ENCODE measurements around the gene NLGN1. TPM values are rescaled to one million over a fixed set of nuclear protein-coding genes. Genes with fewer than 3 reads are reported as not detected.

NLGN1 gene
- total and polyA plus RNA-seq, 2 of the 13 experiments (the other 11 are each of a cell fraction or from before 2014, with no cell fraction given): not detected

DNA sequence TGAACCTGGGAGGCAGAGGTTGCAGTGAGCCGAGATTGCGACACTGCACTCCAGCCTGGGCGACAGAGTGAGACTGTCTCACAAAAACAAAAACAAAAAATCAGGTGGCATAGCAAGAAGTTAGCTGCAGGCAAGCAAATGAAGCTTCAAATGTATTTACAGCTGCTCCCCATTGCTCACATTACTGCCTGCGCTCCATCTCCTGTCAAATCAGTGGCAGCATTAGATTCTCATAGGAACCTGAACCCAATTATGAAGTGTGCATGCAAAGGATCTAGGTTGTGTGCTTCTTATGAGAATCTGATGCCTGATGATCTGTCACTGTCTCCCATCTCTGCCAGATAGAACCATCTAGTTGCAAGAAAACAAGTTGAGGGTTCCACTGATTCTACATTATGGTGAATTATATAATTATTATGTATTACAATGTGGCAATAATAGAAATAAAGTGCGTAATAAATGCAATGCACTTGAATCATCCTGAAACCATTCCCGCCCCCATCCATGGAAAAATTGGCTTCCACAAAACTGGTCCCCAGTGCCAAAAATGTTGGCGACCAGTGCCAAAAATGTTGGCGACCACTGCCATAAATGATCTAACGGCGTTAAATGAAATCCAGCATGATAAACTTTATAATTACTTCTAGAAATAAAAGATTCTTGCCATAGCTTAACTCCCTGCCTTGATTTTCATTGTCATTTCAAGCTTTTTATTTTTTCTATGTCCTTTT is 844.9 kb downstream of the NLGN1 start:
- CTCF ChIA-PET (ENCODE audit: low intra/inter-chr PET ratio, low total read pairs): no interaction called here
- 48% methylated on average over 10 of the region's 10 CpGs for WGBS (ENCODE audit: low lambda C conversion rate)
- intact Hi-C loops (cut with micrococcal nuclease; ENCODE audit: unreplicated experiment): no loop called here

More for the DNA sequence above, 844.9 kb downstream of the NLGN1 start:
- Histone ChIP-seq H3K27ac (ENCODE audit: extremely low read length, insufficient read depth, low read length) (no peak overlapping the region), H3K79me2 (ENCODE audit: insufficient read depth, low read length) (no peaks in the 10 kb centered on the region), H3K27me3 (ENCODE audit: control insufficient read depth in 1 of 2, insufficient read depth in 2 of 2, low read length in 2 of 2) (no peaks in the 10 kb centered on the region; a peak in 1 of 5 replicates), H3K4me3 (replicated peaks in 1 of 3; ENCODE audit: insufficient read depth in 1 of 3, low read depth in 2 of 3, low read length in 3 of 3) (no peak overlapping the region), H3K9me3 (ENCODE audit: low read length) (no peaks in the 10 kb centered on the region), H3K4me2 (ENCODE audit: low read depth, low read length) (no peak overlapping the region), H4K20me1 (ENCODE audit: insufficient read depth, low read length) (no peaks in the 10 kb centered on the region), H2AFZ (ENCODE audit: low read length) (no peak overlapping the region), H3K9ac (ENCODE audit: insufficient read depth, low read depth, low read length) (no peak overlapping the region), H3K36me3 (replicated peaks in 1 of 2; ENCODE audit: control insufficient read depth in 1 of 2, insufficient read depth in 2 of 2, low read length in 2 of 2) (no peaks in the 10 kb centered on the region), H3K4me1 (ENCODE audit: insufficient read depth, low read length) (no peaks in the 10 kb centered on the region)
- no peak for ATAC-seq
- no peak for FAIRE-seq
- DNase-seq (ENCODE audit: low spot score): no peak
- no peak for TF ChIP-seq NR2F2 (IDR thresholded peaks at IDR 0.05; ENCODE audit: borderline replicate concordance, low read depth)
- no peak for TF ChIP-seq SRF (IDR thresholded peaks at IDR 0.05; ENCODE audit: low read depth, low read length)
- TF ChIP-seq NKX3-1 (CRISPR knock-in tag; IDR thresholded peaks at IDR 0.05): no peak
- no peak for TF ChIP-seq JUN (CRISPR knock-in tag; IDR thresholded peaks at IDR 0.05)
- TF ChIP-seq, protein P1, sequence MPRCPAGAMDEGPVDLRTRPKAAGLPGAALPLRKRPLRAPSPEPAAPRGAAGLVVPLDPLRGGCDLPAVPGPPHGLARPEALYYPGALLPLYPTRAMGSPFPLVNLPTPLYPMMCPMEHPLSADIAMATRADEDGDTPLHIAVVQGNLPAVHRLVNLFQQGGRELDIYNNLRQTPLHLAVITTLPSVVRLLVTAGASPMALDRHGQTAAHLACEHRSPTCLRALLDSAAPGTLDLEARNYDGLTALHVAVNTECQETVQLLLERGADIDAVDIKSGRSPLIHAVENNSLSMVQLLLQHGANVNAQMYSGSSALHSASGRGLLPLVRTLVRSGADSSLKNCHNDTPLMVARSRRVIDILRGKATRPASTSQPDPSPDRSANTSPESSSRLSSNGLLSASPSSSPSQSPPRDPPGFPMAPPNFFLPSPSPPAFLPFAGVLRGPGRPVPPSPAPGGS (CRISPR knock-in tag; IDR thresholded peaks at IDR 0.05): no peak
- no peak for TF ChIP-seq PHF8 (CRISPR knock-in tag; IDR thresholded peaks at IDR 0.05)
- no peak for TF ChIP-seq ZNF546 (CRISPR knock-in tag; conservative IDR thresholded peaks at IDR 0.05)
- TF ChIP-seq REST (IDR thresholded peaks at IDR 0.05; ENCODE audit: borderline replicate concordance in 1 of 2, low read depth in 1 of 2, low read length in 2 of 2): no peak
- POLR2A ChIA-PET: no interaction called here
- BruUV-seq (replicated peaks): no TSS peak
- in situ Hi-C loops (cut with HindIII; ENCODE audit: extremely low pct_ligation_motif_present, low pct_unique_long_range_greater_than_20kb): no loop called here
